Panc1 (cell line): Measurements from ENCODE around the gene SNX4. TPM values are rescaled to one million over a fixed set of nuclear protein-coding genes. Genes with fewer than 3 reads are reported as not detected.
A peak's percentile ranks its signal among the peaks of the same experiment; 100 is the strongest.

Experiments
- ATAC-seq: fragments of 200-7000 bp; cut with Tn5 transposase; 2 replicates; pipeline ENCODE4 v1.9.1; 2020; ENCODE audit warnings: mild to moderate bottlenecking, moderate library complexity
- BruUV-seq: library from RNA; stranded (reverse); fragments of 400-500 nt; replicated peaks from 2 replicates; lab custom pipeline; 2021; lab: Mats Ljungman, UMichigan
- CTCF ChIA-PET: fragments of 300-600 bp; sonication (Branson Sonifier 250); formaldehyde crosslinking; loops from one replicate; lab custom pipeline; 2022; ENCODE audit warnings: antibody characterized with exemption; lab: Charles Lee
- POLR2A ChIA-PET: fragments of 300-600 bp; sonication (Branson Sonifier 250); formaldehyde crosslinking; loops from one replicate; lab custom pipeline; 2022; ENCODE audit warnings: antibody characterized with exemption; lab: Charles Lee
- DNase-seq: peaks from one replicate; pipeline ENCODE4 v3.0.0-alpha.2; 2010; ENCODE audit warnings: low read depth, low spot score
- H3K27ac ChIP-seq: 2 replicates; pipeline ENCODE4 v1.5.1; 2011; ENCODE audit warnings: mild to moderate bottlenecking, low read length, inconsistent platforms
- H3K27me3 ChIP-seq: fragments of 200-500 bp; sonication (Bioruptor generic); 2 replicates; pipeline ENCODE4 v1.6.0; 2014; ENCODE audit warnings: low read length, inconsistent platforms; ENCODE audit not compliant: control insufficient read depth, insufficient read depth
- H3K36me3 ChIP-seq: fragments of 200-500 bp; sonication (Bioruptor generic); 2 replicates; pipeline ENCODE4 v1.5.1; 2014; ENCODE audit warnings: inconsistent platforms, mild to moderate bottlenecking, low read length, moderate library complexity; ENCODE audit not compliant: control insufficient read depth, insufficient read depth
- H3K4me1 ChIP-seq: 2 replicates; pipeline ENCODE4 v1.5.1; 2011; ENCODE audit warnings: inconsistent platforms, mild to moderate bottlenecking, low read length, moderate library complexity; ENCODE audit not compliant: control insufficient read depth, insufficient read depth
- H3K4me3 ChIP-seq, 2 experiments: 2 replicates each; pipeline ENCODE4 v1.5.1; 2011 to 2012; ENCODE audit warnings: low read depth in 2 of 2, low read length in 2 of 2, mild to moderate bottlenecking in 2 of 2, inconsistent platforms in 1 of 2, moderate library complexity in 1 of 2
- H3K9me3 ChIP-seq: fragments of 200-500 bp; sonication (Bioruptor generic); 2 replicates; pipeline ENCODE4 v1.5.1; 2014; ENCODE audit warnings: low read depth, mild to moderate bottlenecking, inconsistent platforms, low read length, moderate library complexity; ENCODE audit not compliant: control insufficient read depth, insufficient read depth
- CTCF ChIP-seq: fragments of 450-650 bp; IDR thresholded peaks from 2 replicates; pipeline ENCODE4 v1.5.1; 2017; ENCODE audit warnings: mild to moderate bottlenecking
- POLR2AphosphoS5 ChIP-seq: IDR thresholded peaks from 2 replicates; pipeline ENCODE4 v1.6.1; 2012; ENCODE audit warnings: mild to moderate bottlenecking, low read depth, low read length, moderate library complexity
- REST ChIP-seq, 2 experiments: IDR thresholded peaks; 2 replicates each; pipeline ENCODE4 v1.6.1; 2011 to 2012; ENCODE audit warnings: low read depth in 2 of 2, control low read depth in 1 of 2, low read length in 1 of 2, mild to moderate bottlenecking in 1 of 2, moderate library complexity in 1 of 2; ENCODE audit not compliant: insufficient read depth in 1 of 2
- SIN3A ChIP-seq: IDR thresholded peaks from 2 replicates; pipeline ENCODE4 v1.6.1; 2012; ENCODE audit warnings: low read depth, mild to moderate bottlenecking, low read length, moderate library complexity, borderline replicate concordance; ENCODE audit not compliant: insufficient read depth
- TCF7L2 ChIP-seq: IDR thresholded peaks from 2 replicates; pipeline ENCODE4 v1.6.1; 2011; ENCODE audit warnings: mild to moderate bottlenecking, low read depth, low read length, inconsistent platforms
- in situ Hi-C: cut with HindIII; loops from 2 replicates; pipeline ENCODE4 v1.10.0; 2016; ENCODE audit warnings: low sequenced_read_pairs, low pct_unique_long_range_greater_than_20kb
- intact Hi-C: fragments of 100-400 bp; cut with micrococcal nuclease; formaldehyde crosslinking; loops from one replicate; pipeline ENCODE4 v1.10.0; 2022; ENCODE audit not compliant: unreplicated experiment
- total RNA-seq: library from RNA; stranded (reverse); gene quantifications from one replicate; pipeline ENCODE4 v1.2.1, GENCODE V29; 2021; ENCODE audit not compliant: unreplicated experiment

Gene SNX4
- total RNA-seq, 1 experiment from 2014 or later, result 34.3 TPM

GRCh38 chr3:125403789-125404188 lies 116.2 kb downstream of the SNX4 start:
- peaks cover 5% of the 10 kb centered on the region; the same call in 1 of the 2 replicates for H3K27me3 ChIP-seq
- BruUV-seq, result no TSS peak
- no peak overlapping the region for H3K4me3 ChIP-seq
- TF ChIP-seq REST (IDR thresholded peaks at IDR 0.05; ENCODE audit: insufficient read depth in 1 of 2, low read depth in 2 of 2, low read length in 1 of 2), result no peak
- TF ChIP-seq CTCF, result peak; percentile 9; the same call in 1 of the 2 replicates
- TF ChIP-seq SIN3A, result no peak
- H3K4me1 ChIP-seq, result no peaks in the 10 kb centered on the region
- ATAC-seq (no peak), DNase-seq (no peak)
- H3K36me3 ChIP-seq, result no peaks in the 10 kb centered on the region
- H3K27ac ChIP-seq, result no peak overlapping the region
- CTCF ChIA-PET, result no interaction called here
- intact Hi-C loops, result no loop called here
- POLR2A ChIA-PET, result no interaction called here
- in situ Hi-C loops, result no loop called here
- no peaks in the 10 kb centered on the region for H3K9me3 ChIP-seq

GRCh38 chr3:125402639-125403038 lies 117.4 kb downstream of the SNX4 start:
- Histone ChIP-seq H3K4me3 (no peak overlapping the region), H3K36me3 (no peaks in the 10 kb centered on the region), H3K27ac (no peak overlapping the region), H3K27me3 (peaks cover 11% of the 10 kb centered on the region), H3K4me1 (no peaks in the 10 kb centered on the region), H3K9me3 (no peaks in the 10 kb centered on the region)
- intact Hi-C loops (no loop called here), in situ Hi-C loops (no loop called here)
- ATAC-seq, result no peak
- ChIA-PET CTCF (interaction anchor here (0.7 kb wide), 1 partner anchor 439 kb away, joined by 3 read pairs; no protein-coding TSS in a partner anchor), POLR2A (no interaction called here)
- no TSS peak for BruUV-seq
- no peak for DNase-seq
- no peak for TF ChIP-seq TCF7L2
- TF ChIP-seq CTCF, result no peak
- TF ChIP-seq REST (IDR thresholded peaks at IDR 0.05; ENCODE audit: insufficient read depth in 1 of 2, low read depth in 2 of 2, low read length in 1 of 2), result no peak
- no peak for TF ChIP-seq POLR2AphosphoS5
- TF ChIP-seq SIN3A, result no peak
